ENCODE data around the gene CIT. TPM values are rescaled to one million over a fixed set of nuclear protein-coding genes. Genes with fewer than 3 reads are reported as not detected.

CIT gene
- polyA plus RNA-seq, 1 donor, result 8.1 TPM

DNA sequence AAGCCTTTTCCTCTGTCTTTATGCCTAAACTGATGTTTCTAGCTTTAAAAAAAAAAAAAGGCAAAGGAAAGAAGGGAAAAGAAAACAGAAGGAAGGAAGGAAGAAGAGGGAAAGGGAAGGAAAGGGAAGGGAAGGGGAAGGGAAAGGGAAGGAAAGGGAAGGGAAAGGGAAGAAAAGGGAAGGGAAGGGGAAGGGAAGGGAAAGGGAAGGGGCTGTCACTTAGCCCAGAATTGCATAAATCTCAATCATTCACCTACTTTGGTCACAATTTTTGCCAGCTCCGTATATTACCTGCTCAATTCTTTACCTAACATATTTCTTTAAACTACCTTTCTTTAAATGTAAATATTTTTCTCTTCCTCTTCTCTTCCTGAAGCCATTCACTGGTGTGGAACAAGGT is 26.8 kb downstream of the CIT start:
- DNase-seq (ENCODE audit: low read depth), result no peak

DNA sequence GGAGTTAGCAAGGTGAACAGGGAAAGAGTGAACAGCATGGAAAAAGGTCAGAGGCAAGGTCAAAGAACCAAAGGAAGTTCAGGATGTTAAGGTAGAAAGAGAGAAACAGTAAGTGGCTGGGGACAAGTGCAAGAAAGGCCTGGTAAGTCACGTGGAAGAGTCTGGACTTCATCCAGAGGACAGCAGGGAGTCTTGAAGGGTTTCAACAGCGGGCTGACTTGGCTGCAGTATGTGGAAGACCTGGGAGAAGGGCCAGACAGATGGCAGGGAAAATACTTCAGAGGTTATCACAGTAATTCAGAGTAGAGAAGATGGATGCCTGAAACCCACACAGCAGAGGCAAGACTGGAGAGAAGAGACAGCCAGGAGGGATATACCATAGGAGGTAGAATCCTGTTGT is 34.0 kb downstream of the CIT start:
- peak; percentile 1 for DNase-seq (ENCODE audit: low read depth)

GRCh38 chr12:119842380-119842779 is 34.7 kb downstream of the CIT start:
- DNase-seq (ENCODE audit: low read depth), result no peak

DNA sequence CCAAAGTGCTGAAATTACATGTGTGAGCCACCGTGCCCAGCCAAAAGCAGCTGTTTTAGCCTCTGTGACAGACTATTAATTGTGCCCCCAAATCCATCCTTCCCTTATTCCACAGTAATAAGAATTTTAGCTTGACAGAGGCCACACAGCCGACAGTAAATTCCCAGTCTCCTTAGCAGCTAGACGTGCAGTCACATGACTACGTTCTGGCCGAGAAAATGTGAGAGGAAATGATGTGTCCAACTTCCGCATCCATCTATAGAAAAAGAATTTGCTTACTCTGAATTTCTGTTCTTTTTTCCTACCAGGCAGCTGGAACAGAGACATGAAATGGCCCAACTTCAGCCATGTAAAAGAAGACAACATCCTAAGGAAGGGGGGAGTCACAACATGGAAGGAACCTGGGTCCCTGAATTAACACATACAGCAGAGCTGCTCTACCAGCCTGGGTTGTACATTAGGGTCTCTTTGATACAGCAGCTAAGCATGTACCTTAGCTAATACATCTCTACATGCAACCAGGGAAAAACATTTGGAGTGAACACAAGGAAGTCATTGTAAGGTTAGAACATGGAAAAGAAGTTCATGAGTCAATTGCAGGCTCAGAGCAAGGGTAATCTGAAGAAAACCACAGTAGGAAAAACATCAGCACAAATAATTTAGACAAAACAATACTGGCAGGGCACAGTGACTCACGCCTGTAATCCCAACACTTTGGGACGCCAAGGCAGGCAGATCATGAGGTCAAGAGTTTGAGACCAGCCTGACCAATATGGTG is 35.5 kb downstream of the CIT start:
- DNase-seq (ENCODE audit: low read depth), result no peak

DNA sequence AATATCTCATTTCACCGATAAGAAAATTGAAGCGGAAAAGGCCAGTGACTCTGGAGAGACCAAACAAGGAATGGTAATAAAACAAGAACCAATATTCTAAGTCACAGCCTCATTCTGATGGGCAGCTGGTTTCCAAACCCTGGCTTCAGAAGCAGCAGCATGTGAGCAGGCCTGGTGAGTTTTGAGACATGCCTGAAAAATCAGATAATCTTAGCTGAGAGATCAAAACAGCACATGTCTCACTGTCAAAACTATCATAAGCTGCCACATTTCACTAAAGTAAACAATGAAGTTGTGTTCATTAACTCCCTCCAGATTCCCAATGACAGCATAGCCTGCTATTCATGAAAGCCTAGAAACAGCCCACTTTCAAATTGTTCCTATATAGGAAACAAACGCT is 36.5 kb downstream of the CIT start:
- DNase-seq (ENCODE audit: low read depth), result no peak

DNA sequence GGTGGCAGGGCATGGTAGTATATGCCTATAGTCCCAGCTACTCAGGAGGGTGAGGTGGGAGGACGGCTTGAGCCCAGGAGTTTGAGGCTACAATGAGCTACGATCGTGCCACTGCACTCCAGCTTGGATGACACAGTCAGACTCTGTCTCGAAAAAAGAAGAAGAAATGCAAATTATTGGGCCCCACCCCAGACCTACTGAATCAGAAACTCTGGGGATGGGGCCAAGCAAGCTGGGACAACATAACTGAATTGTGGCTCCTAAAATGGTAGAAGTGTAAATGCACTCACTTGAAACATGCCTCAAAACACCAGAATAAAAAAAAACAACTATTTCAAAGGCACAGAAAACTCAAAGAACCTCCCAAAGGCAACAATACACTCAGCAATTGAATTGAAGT is 37.0 kb downstream of the CIT start:
- DNase-seq (ENCODE audit: low read depth), result no peak

DNA sequence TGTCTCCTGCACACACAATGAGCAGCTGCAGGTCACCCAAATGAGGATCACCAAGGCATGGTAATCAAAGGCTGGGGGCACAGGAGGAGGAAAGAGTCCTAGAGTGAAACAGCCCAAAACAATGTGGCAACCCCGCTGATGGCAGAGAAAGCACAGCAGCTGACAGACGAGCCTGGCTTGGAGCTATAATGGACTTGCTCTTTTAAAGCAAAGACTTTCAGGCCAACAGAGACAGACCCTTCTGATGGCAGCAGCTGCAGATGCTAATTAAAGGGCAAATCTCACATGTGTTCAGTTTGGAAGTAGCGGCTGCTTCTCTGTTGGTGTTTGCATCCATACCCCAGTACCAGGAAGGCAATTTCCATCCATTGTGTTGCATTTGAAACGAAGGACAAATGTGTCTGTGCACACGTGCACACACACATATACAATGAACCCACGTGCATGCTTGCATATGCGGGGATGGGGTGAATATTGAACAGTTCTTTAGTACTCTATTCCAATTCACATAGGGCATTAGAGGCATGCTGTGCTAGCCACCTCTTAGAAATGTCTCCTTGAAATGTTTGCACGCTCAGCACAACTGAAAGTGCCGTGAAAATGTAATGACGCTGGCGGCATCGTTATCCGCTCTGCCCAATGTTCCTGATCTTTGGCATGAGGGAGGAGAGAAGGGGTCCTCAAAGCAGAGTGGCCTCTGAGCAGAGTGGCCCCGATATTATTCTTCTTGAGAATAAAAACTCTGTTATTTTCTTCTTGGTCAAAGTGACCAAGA is 38.1 kb downstream of the CIT start:
- DNase-seq (ENCODE audit: low read depth), result no peak

DNA sequence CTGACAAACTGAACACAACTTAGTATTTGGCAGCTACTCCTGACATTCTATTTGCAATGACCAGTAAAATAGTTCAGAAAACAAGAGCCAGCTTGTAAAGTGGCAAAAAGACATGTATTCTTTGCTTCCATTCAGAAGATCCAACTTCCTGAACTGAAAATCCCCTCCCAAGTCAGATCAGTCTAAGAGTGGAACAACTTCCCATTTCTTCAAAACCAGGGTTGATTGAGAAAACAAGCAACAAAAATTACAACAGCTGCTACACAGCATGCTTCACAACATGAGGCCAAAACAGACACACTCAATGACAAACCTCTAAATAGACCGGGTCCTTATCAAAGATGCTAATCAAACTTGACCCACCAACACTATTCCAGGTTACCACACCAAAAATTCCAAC is 40.3 kb downstream of the CIT start:
- no peak for DNase-seq (ENCODE audit: low read depth)

- DNase-seq (ENCODE audit: low read depth), result no peak
Observed at GRCh38 chr12:119835068-119835467, 42.1 kb downstream of the CIT start.

DNA sequence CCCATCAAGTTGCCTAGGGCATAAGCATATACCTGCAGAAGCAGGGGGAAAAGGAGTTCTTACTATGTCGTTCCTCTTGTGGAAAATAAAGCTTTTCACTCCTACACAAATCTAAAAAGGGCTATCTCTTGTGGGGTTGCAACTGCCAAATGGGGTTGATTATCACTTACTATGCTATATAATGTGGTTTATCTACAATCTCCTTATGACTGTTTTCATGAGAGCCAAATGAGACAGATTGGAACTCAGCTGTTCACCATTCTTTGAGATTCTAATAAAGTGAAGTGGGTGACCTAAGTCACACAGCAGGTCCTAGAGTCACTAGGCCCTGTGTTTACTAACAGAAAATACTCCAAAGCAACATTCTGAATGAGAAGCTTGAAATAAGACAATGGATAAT is 47.7 kb downstream of the CIT start:
- DNase-seq (ENCODE audit: low read depth), result no peak

- no peak for DNase-seq (ENCODE audit: low read depth)
Observed at GRCh38 chr12:119828300-119828699, 48.8 kb downstream of the CIT start.

DNA sequence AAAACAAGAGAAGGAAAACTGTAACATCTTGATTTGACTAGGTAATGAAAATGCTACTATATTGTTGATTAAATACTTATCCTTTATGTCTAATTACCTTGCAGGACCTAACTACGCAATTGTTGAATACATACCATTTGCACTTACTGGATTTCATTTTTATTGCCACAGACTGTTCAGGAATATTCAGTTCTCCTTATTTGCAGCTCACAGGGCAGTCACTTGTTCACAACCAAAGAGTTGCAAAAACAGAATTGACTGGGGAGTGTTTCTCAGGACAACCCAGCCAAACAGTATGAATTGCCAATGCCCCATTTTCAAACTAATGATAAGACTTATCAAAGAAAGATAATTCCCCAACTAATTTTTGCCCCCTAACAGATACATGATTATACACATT is 49.4 kb downstream of the CIT start:
- no peak for DNase-seq (ENCODE audit: low read depth)

- no peak for DNase-seq (ENCODE audit: low read depth)
Observed at GRCh38 chr12:119826661-119827445, 50.3 kb downstream of the CIT start.

DNA sequence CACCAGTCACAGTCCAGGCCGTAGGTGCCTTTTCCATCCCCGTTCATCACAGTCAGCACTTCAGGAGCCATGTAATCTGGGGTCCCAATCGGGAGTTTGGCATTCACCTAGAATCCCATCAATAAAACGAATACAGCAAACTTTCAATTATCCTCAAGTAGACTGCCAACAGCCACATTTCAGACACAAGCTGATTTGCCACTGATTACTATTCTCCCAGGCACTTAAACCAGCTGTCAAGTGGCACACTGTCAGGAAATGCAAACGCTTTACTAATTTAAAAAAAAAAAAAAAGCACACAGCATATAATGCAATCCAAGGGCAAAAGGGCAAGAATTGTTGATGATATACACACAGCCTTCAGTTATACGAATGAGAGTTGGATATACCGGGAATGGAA is 51.9 kb downstream of the CIT start:
- DNase-seq (ENCODE audit: low read depth), result no peak

- DNase-seq (ENCODE audit: low read depth), result no peak
Observed at GRCh38 chr12:119822046-119822445, 55.1 kb downstream of the CIT start.

DNA sequence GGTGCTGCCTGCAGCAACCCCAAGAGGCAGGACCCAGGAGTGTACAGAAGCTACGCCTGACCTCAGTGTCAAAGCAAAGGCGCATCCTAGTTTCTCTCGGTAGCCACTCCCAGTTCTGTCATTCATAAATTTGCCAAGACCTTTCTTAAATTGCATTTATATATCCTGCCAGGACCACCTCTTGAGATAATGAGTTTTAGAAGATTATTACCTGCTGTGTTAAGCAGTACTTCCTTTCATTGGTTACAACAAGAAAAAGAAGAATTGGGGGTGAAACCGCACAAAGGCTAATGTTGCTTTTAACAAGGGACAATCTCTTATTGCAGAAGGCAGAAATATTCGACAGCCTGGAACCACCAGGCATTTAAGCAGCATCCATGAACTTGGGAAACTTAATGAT is 57.8 kb downstream of the CIT start:
- no peak for DNase-seq (ENCODE audit: low read depth)

GRCh38 chr12:119817546-119818343 is 59.4 kb downstream of the CIT start:
- DNase-seq (ENCODE audit: low read depth), result no peak

- no peak for DNase-seq (ENCODE audit: low read depth)
Observed at GRCh38 chr12:119809023-119809422, 68.1 kb downstream of the CIT start.

DNA sequence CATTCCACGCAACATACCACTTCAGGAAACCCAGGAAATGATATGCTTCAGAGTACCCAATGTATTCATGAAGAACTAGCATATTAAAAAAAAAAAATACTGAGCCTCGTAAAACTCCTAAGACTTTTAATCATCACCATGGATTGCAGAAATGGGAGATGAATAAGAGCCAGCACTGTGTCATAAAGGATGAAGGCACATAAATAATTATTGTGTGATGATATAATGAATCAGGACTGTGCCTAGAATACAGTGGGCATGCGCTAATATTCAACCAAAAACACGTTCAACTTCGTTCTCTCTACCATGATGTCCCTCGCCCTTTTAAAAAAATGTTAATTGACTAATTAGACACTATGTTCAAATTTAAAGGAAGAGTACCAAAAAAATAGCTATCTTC is 68.7 kb downstream of the CIT start:
- DNase-seq (ENCODE audit: low read depth), result no peak

- DNase-seq (ENCODE audit: low read depth), result no peak
Observed at GRCh38 chr12:119807380-119807779, 69.7 kb downstream of the CIT start.

DNA sequence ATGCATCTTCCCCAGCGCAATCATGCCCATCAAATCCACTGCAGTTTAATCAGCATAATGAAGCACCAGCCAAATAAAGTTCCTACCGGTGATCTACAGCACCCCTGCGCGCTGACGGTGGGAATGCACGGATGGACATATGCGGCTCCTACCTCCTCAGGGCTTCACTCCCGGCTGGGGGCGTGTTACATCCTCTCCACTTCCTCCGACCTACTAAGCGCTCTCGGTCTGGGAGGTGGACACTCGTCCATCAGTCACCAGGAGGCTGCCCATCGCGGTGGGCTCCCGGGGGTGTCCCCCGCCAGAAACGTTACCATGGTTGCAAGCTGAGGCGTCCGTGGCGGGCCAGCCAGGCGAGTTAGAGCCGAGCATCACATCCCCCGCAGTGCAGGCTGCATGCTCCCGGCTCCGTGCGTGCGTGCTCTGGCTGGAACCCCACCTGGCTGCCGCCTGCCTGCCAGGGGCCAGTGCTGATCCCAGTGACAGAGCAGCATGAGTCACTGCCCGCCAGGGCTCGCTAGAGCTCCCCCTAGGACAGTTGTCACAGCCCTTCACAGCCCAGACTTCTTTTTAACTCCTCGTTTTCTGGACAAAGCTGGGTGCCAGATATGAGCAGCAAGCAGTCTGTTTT is 73.0 kb downstream of the CIT start:
- DNase-seq (ENCODE audit: low read depth), result peak; percentile 38
